HG03280 (cell line): Measurements from ENCODE around the gene SLIRP.
A peak's percentile ranks its signal among the peaks of the same experiment; 100 is the strongest.
"Not testable (repeated sequence)": the region's sequence is repeated elsewhere in the genome, so short reads cannot be mapped to it uniquely, and the experiment has no call there.

Experiments used
- ATAC-seq: cut with Tn5 transposase; IDR thresholded peaks from one replicate; pipeline ENCODE4 v1.9.1; 2021; ENCODE audit warnings: mild to moderate bottlenecking, moderate library complexity; ENCODE audit not compliant: unreplicated experiment

The SLIRP gene

DNA sequence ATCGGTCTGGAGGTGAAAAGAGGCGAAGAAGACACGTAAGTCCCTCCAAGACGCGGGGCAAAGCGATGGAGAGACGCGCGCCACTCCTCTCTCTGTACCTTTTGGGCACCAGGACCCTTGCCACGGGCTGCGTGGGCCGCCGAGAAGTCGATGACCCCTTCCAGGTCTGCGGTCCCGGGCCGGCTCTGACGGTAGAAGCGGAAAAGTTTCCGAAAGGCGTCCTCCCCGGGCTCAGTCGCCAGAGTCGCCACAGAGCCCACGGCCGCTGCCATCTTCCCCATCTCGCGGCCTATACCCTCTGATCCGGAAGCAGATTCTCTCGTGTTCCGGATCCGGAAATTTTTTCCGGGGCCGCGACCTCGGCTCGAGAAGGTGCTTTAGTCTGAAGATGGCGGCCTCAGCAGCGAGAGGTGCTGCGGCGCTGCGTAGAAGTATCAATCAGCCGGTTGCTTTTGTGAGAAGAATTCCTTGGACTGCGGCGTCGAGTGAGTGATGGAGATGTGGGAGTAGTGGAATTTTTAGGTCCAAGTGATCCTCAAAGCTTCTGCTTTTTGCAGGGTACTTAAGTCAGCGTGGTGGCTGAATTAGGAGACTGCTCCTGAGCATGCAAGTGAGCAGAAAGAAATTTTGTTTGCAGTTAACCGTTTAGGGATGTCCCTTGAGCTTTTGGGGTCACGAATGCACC is at the start of gene SLIRP, which contains the start of gene ALKBH1:
SLIRP (plus strand) TSS at position 380 of the 685 bp plus-strand sequence; CDS start at position 389, 9 bp downstream.
ALKBH1 (minus strand) TSS at position 300 of the 685 bp plus-strand sequence; CDS start at position 281, 19 bp downstream.
- peak; percentile 97 for ATAC-seq

DNA sequence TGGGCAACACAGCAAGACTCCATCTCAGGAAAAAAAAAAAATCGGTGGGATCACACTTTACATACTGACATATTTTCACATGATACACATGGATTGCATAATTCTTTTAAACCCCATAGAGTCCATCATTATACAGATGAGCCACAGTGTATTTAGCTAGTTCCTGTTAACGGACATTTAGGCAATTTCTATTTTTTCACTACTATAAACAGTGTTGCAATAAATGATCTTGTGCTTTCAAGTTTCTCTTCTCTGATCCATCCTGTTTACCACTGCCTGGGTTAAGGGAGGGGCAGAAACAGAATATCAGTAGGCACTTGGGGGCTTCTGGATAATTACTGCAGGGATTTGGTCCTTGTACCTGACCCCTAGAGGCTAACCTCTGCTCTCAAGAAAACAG is 48.1 kb upstream of the SLIRP start:
- ATAC-seq = no peak

DNA sequence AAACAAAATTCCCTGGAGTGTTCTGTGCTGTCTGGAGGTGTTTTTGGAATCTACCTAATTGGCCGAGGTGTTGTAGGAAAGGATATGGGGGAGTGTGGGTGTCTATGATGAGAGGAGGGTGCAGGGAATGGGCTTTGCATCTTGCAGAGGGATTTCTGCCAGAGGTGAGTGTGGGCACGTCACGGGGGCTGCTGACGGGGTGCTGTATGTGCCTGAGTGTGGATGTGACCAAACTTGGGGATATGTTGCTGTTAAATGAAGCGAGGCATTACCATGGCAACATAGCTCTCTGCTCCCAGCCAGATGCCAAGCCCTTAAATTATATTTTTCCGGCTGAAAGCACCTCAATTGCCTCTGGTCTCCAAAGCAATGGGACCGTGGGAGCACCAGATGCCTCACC is 47.1 kb upstream of the SLIRP start:
- no peak for ATAC-seq

DNA sequence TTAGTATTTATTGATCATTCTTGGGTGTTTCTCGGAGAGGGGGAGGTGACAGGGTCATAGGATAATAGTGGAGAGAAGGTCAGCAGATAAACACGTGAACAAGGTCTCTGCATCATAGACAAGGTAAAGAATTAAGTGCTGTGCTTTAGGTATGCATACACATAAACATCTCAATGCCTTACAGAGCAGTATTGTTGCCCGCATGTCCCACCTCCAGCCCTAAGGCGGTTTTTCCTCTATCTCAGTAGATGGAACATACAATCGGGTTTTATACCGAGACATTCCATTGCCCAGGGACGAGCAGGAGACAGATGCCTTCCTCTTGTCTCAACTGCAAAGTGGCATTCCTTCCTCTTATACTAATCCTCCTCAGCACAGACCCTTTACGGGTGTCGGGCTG is 46.3 kb upstream of the SLIRP start:
- not testable (repeated sequence) for ATAC-seq

DNA sequence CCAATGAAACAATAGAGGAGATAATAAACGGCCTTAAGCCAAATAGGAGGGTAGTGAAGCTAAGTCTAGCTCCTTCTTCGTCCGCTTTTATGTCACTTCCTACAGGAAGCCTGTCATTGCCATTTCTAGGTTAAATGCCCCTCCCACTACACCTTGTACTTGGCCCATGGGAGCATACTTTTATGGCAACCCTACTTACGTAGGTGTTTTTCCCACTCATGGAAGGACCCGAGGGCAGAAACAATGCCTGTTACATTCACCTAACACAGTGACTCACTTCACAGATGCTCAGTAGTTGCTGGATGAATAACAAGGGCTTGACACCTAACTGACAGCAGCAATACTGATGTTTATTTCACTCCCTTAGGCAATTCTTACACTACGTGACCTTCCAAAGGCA is 44.6 kb upstream of the SLIRP start:
- ATAC-seq = no peak

DNA sequence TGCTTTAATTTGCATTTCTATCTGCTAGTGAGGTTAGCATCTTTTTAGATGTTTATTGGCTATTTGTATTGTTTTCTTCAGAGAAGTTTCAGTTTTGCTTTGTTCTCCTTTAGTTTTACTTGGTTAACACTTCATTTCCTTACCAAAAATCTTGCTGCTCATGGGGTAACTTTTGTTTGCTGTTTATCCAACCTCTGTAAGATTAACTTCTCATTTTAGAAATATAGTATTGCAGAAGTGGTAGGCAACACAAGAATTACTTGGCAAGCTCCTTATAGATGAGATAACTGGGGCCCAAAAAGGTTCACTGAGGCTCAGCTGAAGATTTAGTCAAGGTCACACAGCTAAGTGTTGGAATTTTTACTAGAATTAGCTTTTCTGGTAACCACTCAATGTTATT is 40.6 kb upstream of the SLIRP start:
- ATAC-seq = no peak

DNA sequence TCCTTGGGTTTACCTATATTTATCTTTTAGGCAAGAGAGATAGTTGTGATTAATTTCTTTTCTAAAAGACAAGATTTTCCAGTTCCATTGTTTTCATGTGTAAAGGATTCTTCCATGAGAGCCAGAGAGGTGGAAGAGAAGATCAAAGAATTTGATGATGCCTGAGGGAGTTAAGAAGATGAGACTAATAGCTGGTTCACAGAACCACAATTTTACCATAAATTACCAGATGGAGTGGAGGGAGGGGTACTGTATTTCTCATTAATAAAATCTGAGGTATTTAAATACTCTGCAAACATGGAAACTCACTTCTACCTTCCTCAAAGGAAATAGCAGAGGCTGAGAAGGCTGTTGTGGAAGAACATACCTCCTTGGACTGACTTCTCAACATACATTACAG is 34.7 kb upstream of the SLIRP start:
- ATAC-seq = no peak

DNA sequence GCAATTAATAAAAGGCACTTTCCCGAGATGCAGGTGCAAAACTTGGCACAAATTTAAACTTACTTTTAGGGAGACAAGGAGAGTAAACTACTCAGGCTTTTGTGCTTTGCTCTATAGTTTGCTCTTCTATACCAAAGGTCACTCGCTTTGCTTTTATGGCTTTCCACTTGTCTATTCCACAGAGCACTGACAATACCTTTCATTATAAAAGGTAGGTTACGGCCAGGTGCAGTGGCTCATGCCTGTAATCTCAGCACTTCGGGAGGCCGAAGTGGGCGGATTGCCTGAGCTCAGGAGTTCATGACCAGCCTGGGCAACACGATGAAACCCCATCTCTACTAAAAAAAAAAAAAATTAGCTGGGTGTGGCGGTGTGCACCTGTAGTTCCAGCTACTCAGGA is 33.0 kb upstream of the SLIRP start:
- ATAC-seq = no peak

DNA sequence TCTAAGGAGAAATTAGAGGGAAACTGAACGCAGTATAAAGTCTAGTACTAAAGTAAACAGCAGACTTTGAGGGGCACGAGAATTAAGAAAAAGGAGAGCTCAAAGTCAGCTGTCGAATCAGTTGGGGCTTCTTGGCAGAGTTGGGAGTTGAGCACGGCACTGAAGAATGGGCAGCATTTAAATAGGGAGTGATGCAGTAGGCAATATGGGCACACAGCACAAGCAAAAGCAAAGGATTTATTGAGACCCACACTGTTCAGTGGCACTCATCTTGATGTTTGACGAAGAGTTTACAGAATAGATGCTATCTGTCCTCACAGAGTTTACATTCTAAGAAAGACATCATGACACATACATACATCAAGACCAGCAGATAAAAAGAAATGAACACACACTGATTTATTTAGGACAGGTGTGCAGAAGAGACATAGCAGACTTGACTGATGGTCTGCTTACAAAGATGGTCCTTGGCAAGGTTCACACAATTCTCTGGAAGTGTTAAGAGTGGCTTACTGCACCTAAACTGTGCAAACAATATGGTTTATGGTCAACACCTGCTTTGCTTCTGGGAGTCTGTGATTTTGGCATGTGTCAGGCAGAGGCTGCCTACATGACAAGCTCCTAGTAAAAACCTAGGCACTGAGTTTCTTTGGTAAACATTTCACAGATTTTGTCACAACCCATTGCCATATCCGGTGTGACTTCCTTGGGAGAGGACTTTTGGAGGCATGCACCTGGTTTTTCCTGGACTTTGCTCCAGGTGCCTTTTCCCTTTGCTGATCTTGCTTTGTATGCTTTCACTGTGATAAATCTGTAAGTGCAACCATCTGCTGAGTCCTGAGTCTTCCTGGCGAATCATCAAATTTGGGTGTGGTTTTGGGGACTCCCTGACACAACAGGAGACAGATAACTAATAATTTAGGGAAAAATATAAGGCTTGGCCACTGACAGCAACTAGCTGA is 26.4 kb upstream of the SLIRP start:
- no peak for ATAC-seq

DNA sequence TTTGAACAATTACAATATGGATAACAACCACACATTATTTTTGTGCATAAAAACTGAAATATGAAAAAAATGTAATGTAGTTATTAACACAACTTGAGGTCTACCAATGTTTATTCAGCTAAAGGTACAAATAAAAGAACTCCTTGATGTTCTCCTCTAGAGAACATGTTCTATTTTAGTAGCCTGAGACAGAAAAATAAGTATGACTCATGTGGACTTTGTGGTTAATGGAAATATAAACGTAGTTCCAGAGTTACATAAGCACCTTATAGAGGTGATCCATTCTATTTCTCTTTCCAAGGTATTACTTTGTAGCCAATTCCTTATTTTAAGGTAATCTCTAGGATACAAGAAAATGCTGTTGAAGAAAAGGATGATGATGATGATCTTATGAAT is 25.7 kb upstream of the SLIRP start:
- ATAC-seq = no peak

DNA sequence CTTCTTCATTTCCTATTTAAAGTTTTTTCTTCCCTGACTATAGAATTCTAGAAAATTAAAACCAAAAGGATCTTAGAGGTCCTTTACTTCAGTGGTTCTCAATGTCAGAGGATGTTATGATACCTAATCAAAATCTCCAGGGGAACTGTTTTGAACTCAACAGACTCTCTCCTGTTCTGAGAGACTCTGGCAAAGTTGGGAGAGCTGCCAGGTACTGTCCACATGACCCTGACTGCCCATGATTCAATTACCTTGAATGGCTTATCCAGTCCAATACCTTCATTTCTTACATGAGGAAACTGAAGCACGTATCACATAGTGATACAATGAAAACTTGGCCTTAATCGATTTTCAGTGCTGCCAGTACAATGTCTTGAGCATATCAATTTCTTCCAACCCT is 16.6 kb upstream of the SLIRP start:
- ATAC-seq = no peak

DNA sequence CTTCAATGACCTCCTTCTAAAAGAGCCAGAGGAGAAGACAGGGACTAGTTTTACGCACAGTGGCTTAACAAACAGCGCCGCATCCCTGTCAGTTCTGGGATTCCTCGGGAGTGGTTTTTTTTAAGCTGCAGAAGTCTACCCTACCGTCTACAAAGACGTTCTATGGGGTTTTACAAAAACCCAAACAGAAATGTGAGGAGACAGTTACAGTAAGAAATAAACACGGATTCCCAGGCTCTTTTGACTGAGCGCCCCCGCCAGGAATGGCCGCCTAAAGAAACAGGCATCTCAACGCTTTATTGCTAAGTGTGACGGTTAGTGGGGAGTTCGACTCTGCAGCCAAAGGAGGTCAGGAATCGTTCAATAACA is 564 bp upstream of the SLIRP start:
- ATAC-seq = peak; percentile 31

DNA sequence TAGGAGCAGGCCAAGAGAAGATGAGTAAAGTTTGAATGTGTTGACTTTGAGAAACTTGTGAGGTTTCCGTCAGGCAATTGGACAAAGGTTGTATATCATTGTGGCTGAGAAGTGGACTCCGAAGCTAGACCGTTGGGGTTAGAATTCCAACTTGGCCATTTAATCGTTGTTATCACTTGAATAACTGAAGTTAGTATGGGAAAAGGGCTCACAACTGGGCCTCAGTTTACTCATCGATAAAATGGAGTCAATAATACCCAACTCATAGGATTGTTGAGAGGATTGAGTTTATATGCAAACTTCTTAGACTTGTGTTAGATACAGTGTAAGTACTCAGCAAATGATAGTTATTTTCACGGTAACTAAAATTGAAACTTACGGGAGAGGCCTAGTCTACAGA is 846 bp downstream of the SLIRP start:
- ATAC-seq = no peak

DNA sequence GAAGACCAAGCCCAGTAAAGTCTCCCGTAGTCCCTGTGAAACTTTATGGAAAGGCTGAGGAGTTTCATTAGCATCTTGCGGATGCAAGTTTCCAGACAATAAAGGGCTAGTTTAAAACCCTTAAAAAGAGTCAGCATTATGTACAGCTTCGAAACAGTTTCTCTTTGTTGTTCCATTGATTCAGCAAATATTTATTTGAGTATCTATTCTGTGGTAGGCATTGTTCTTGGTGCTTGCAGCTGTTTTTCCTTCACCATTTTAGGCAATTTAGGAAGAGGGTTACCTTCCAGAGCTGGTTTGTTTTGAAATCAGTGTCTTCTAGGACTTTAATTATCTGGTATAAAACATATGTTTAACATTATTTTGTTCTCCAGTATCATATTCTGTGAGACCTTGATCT is 1.5 kb downstream of the SLIRP start:
- ATAC-seq = no peak

DNA sequence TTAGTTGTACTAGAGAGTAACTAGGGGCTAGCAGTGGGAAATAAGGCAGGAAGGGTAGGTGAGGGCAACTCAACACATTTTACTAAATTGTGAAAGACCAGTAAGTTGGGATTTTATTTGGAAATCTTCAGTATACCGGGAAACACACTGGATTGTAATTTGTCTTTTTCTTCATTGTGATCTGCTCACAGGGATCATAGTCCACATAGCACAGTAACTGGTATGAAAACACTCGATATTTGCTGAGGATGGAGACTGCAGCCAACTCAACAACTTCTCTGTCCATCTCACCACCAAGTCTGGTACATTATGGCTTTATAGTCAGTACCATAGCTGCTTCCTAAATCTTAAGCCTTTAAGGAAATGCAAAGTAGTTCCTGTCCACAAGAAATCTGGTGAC is 2.5 kb downstream of the SLIRP start:
- no peak for ATAC-seq

DNA sequence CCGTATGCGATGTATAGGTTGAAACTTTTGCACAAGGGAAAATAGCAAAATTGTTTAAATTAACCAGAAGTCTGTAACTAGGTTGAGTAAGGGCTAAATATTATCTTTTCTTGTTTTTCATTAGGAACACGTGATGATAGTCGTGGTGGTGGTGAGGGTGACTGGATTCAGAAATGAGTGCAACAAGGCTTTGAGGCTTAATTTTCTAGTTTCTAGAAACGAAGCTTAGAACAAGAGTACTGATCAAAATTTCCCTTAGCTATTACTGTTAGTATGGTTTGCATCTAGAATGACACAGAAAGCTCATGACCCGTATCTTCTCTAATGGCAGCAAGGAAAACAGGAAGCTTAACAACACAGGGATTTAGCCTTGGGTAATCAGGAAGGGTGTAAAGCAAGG is 7.0 kb downstream of the SLIRP start:
- ATAC-seq = peak; percentile 73

DNA sequence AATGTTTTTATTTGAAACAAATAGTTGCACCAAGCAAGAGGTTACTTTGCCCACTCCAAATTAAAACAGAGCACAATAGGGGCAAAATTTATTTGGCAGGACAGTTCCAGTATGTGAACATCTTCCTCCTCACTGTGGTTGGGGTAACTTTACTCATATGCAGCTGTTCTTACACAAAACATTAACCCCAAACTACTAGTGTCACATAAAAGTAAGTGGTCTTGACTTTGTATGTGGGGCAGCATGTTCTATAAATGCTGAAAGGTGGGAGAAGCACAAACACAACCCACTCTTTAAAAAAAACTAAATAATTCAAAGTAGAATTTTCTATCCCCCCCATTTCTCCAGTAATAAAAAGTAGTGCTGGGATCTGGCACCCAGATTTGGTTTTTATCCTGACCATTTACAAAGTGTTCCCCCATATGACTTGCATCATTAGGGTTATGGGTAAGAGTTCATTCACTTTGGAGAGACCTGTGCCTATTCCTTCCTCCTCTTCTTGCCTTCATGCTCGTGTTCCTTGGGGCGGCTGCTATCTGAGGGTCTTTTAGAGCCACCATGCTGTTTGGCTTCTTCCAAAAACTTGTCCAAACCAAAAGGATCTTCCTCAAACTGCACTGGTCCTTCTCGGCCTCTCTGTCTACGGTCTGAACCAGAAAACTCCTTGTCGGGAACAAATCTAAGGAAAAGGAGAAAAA is 9.9 kb downstream of the SLIRP start:
- no peak for ATAC-seq

DNA sequence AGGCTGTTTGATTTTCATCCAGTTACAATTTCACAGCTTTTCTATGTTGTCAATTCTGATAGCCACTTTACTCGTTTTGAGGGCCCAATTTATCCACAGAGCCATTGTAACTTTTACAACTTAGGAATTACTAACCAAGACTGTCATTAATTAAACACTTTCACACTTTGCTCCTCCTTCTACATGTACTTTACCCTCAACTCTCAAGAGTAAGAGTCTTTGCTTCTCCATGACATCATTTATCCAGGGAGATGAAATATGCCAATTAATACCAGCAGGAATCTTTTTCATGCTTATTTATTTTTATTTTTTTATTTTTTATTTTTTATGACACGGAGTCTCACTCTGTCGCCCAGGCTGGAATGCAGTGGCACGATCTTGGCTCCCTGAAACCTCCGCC is 13.5 kb downstream of the SLIRP start:
- no peak for ATAC-seq

DNA sequence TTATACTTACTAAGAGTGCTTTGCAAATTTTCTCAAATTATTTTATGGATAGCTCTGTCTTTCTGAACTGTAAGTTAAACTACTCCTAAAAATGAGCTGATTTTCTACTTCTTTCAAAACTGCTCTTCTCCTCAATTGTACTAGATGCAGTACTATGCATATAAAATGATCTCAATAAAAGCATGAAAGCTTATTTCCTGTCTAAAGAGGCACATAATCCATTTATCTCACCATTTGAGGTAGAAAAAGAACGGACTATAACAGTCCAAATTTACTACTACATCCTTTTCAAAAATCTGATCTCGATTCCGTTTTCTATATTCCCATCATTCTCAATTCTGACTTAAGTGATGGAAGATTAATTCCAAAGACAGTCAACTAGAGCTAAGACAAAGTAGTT is 14.4 kb downstream of the SLIRP start:
- no peak for ATAC-seq

DNA sequence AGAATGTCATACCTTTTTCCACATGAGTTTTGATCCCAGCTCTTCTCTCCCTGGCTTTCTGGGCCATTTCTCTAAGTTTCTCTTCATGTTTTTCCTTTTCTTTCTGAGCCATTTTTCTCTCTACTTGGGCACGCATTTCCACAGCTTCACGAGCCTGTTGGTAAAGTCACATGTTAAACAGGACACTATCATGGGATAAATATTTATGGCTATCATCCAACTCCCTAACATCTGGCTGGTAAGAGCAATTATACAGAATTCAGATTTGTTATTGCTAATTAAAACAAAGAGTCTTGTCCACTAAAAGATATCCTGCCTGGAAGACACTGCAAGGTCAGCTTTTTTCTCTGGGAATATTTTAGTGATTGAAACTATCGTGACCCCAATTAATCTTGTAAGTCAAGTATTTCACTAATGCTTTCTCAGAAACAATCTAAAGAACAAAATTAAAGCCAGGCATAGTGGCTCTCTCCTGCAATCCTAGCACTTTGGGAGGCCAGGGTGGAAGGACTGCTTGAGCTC is 23.1 kb downstream of the SLIRP start:
- no peak for ATAC-seq

DNA sequence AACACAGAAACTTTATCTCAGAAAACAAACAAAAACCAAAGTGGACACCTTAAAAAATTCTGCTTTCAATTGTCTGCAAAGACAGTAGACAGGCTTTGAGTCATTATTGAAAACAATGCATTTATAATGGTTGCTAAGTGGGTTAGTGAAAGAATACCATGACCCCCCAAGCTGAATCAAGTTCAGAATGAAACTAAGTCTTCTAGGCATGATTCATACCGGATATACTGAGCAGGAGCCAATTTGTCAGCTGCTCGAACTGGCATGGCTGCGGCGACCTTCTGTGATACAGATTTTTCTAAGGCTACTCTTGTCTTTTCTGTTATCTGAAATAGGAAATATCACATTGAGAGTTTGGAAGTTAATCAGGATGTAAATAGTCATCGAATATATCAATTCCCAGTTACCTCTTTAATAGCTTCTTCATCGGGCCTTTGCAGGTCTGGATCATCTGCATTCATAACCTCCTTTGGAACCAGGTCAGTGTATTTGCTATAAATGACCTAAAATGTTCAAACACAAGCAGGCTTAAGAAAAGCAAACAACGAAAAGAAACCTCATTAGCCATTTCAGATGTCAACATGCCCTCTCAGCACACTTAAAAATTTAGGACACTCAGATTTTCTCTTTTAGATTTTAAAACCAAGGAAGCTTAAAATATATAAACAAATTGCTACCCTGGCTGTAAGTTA is 30.8 kb downstream of the SLIRP start:
- ATAC-seq = no peak
